Stimulated activated CD4-positive, alpha-beta T cell treated with anti-CD3 and anti-CD28 coated beads, TNF-alpha, amount 100 ng/mL, for 48 hours (primary cell): ENCODE measurements around the gene TMEM80.
"Not testable (repeated sequence)": the region's sequence is repeated elsewhere in the genome, so short reads cannot be mapped to it uniquely, and the experiment has no call there.

Experiments
- DNase-seq, 3 donors: peaks; one replicate each; pipeline ENCODE4 v3.0.0-alpha.2; 2020; ENCODE audit warnings: low read depth in 3 of 3

The TMEM80 gene

DNA sequence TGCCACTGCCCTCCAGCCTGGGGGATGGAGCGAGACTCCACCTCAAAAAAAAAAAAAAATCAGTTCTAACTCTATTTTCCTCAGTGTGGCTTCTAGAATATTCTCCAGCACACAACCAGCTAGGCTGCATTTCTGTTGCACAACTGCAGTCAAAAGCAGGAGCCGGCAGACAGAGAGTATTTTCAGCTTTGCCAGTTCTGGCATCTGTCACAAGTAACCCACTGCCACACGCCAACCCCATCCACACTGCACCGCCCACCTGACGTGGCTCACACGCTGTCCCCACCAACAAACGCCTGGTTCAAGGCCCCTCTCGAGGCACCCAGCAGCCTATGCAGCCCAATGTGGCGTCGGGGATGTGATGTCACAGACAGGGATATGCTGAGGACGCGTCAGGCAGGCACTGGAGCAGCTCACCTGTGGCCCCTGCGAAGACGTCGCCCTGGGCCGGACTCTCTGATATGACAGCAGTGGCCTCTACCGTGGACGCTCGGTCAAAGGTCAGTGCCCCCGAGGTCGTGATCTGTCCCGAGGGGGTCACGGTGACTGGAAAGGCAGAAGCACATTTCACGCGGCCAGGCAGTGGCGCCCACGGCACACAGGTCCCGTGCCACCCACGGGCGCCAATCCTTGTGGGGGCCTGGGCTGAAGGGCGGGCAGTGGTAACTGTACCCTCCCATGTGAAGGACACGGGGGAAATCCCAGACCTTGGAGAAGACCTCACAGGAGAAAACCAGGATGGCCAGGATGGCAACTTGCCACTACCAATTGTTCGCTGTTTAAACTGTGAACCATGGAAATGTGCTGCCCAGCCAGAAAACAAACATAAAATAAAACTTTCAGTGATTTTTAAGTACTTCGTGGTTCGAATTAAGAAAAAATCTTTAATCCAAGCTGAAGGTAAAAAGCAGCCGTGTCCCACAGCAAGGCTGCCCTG lies 16.1 kb upstream of the TMEM80 start:
- DNase-seq: no peak

- DNase-seq: no peak
These were observed 15.1 kb upstream of the TMEM80 start for GRCh38 chr11:680476-680875.

- no peak for DNase-seq
These were observed 14.6 kb upstream of the TMEM80 start for GRCh38 chr11:680970-681369.

- no peak for DNase-seq
These were observed 9.0 kb upstream of the TMEM80 start for GRCh38 chr11:686451-687243.

DNA sequence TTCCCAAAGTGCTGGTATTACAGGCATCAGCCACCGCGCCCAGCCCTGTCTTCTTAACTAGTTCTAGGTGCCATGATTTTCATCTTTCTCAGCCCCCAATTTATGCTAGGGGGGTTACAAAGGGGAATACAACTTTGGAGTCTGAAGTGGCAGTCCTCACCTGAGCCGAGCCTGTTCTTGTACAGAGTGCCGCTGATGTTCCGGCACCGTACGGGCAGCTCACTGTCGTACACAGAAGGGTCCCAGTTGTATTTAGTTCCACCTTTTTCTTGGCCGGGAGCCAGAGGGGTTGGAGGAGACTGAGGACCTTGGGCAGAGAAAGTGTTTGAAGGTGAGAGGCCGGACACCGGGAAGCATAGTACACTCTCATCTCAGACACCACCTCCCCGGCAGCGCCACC lies 7.9 kb upstream of the TMEM80 start:
- no peak for DNase-seq

DNA sequence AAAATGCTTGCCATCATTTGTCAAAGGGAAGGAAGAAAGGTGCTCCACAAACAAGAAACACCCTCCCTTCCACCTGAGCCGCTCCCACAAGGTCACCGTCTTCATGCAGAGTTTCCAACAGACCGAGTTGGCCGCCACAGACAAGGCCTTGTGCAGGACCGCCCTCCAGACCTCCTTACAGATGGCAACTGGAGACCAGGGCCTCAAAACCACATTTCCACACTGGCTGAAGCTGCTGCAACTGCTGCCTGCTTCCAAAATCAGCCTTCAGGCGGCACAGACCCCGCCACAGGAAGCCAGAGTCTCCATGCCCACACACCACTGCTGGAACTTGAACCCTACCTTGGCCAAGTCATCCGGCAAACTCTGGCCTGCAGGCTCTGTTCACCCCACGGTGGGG lies 6.9 kb upstream of the TMEM80 start:
- no peak for DNase-seq

GRCh38 chr11:689625-690024 lies 6.0 kb upstream of the TMEM80 start:
- no peak for DNase-seq

- DNase-seq: not testable (repeated sequence)
These were observed 5.4 kb upstream of the TMEM80 start for GRCh38 chr11:690244-690643.

DNA sequence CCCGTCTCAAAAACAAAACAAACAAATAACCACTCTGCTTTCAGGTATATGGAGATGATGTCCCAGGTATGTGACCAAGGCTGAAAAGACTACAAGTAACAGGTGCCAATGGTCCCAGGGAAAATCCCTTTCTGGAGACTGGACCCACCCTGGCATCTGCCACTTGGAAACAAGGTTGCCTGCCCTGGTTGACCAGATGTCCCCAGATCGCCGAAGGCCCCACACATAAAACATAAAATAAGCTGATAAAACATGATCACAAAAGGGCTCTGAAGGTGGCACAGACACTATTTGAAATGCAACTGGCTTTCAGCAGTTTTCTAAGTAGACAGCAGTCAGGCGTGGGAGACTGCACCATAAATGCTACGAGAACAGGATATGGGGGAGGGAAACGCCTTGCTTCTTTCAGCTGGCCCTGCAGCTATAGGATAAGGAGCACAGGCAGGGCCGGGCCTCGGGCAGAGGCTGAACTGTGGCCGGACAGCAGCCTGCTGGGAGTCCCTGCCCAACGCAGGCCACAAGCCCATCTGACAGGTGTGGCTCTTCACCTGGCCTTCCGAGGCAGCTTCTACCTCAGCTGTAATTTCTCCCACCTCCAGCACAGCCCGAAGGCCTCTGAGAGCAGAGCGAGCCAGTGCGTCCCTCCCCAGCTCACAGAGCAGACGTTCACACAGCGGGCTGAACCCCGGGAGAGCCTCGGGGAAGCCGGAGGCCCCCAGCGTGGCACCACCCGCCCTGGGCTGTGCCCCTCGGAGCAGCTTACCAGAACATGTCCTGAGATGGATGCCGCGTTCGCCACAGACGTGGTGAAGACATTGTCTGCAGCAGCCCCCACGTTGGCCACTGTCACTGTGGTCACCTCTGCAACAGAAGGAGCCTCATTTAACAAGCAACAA lies 4.6 kb upstream of the TMEM80 start:
- DNase-seq: no peak

DNA sequence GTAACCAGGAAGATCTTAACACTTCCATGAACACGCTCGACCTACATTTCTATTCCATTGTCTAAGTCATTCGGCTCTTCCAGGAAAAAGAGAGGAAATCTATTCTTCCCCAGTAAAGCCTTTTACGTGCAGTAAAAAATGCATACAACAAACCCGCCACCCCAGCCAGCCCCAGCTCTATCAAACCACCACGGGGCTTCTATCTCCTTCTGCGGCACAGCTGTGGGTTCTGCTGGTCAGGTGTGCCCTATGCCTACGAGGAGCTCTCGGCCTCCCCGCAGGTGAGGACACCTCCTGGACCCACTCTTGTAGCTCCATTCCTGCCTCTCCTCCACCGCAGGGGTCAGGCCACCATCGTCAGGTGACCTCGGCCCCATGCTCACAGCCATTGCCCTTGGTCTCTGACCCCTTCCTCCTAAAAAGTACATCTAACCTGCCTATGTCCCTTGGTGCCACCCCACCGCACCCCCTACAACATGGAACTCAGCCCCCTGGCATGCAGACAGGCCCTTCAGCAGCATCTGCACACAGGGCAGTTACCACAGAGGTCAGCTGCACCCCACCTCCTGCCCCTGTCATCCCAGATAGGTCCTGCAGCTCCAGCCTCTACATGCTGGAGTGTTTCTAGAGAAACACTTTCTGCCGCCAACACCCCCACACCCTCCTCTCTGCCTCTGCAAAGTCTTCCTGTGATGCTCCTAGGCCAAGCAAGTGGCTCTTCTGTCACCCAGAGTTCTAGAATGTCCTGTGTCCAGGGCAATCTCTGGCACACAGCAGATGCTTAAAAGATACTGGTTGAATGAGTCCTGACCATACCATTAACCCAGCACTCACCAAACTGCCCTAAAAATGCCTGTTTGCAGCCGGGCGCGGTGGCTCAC lies 3.7 kb upstream of the TMEM80 start:
- no peak for DNase-seq

DNA sequence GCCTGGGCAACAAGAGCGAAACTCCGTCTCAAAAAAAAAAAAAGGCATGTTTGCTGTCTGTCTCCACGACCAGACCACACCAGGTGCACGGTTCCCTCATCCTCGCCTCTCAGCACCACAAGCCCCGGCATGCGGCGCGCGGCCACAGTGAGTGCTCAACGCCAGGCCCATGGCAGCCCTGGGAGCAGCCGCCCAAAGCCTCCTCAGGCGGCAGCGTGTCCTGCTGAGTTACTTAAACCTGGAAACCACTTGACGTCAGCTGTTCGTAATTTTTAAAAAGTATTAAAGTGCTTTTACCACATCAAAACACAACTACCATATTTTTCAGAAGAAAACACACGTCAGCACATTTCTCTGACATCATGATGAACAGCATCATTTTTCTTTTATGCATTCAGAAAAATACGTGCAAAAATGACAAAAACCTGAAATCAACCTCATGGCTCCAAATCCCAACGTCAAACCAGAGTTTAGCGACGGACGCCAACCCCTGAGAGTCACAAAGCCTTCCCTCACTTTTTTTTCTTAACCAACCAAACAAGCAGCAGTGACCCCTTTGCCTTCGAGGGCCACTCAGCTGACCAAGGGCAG lies 2.7 kb upstream of the TMEM80 start:
- DNase-seq: no peak

DNA sequence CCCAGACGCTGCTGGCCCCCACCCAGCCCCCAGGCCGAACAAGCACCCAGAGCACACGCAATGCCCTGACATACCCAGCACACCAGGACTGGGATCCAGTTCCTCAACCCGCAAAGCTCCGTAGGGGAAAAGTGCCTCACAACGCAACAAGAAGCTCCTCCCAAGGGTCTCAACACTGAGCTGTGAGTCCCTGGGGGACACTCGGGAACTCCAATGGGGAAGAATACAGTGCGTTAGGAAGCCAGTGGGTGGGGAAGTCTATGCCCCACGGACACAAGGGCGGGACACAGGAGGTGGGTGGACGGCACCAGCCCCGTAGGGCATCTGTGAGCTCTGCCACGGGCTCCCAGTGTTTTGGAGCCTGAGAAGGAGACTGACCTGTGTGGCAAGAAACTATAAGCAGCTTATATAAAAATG lies 2.2 kb upstream of the TMEM80 start:
- no peak for DNase-seq

DNA sequence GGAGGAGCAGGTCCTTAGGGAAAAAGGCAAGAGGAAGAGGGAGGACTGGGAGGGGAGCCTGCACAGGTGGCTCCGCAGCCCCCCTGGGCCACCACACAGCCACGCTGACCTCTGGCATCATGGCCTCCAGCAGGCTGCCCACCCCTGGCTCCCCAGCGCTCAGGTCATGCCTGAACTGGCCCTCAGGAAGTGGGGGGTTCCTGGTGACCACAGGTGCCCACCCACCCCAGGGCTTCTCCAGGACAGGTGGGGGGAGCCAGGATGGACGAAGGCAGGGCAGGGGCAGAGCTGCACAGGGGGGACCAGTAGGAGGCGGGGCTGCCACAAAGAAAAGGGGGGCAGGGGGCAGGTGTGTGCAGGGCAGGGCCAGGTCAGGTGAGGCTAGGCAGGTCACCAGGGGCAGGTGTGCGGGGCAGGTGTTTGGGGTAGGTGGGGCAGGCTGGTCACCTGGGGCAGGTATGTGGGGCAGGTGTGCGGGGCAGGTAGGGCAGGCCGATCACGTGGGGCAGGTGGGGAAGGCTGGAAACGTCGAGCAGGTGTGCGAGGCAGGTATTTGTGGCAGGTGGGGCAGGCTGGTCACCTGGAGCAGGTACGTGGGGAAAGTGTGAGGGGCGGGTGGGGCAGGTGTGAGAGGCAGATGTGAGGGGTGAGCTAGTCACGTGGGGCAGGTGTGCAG lies 1.6 kb upstream of the TMEM80 start:
- no peak for DNase-seq

DNA sequence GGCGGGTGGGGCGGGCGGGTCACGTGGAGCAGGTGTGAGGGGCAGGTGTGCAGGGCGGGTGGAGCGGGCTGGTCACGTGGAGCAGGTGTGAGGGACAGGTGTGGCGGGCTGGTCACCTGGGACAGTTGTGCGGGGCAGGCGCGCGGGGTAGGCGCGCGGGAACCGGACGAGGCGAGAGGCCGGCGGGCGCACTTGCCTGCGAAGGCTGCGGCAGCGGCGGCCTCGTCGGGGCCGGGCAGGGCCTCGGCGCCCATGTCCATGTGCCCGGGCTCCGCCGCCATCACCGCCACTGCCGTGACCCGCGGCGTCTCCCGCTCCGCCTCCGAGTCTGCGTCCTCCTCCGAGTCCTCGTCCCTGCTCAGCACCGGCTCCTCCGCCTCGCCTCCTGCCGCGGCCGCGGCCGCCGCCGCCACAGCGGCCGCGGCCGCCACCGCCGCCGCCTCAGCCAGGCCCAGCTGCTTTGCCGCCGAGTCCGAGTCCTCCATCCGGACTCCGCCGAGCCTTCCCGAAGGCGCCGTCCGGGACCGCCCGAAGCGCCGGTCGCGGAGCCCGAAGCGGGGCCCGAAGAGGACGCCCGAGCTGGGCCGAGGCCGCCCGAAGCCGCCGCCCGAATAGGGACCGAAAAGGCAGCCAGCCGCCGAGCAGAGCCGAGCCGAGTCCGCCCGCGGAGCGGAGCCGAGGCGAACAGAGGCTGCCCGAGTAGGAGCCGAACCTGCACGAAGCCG lies 891 bp upstream of the TMEM80 start, which contains the start of gene DEAF1:
Gene DEAF1, minus strand, starts transcription at position 660 of the 725 bp plus-strand sequence. Its CDS starts 175 bp downstream, at position 485.
- peak; percentile 98 to 100 (median 99) for DNase-seq

DNA sequence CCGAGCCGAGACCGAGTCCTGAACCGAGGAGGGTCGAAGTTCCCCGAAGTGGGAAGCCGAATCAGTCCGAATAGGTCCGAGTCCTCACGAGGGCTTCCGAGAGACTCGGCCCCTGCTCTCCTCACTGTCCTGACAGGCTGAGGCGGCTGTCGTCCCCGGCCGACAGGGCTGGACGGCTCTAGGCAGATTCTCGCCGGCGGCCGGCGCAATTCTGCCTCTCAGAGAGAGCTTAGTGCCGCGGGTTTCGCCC lies 403 bp upstream of the TMEM80 start:
- no peak for DNase-seq

GRCh38 chr11:696955-697491 lies 1.4 kb downstream of the TMEM80 start:
- DNase-seq: no peak

GRCh38 chr11:697811-698311 lies 2.2 kb downstream of the TMEM80 start:
- DNase-seq: no peak

- no peak for DNase-seq
These were observed 3.0 kb downstream of the TMEM80 start for GRCh38 chr11:698493-699115.
